Posterior cingulate gyrus (tissue), 11 donors: ENCODE results near the gene ERBB2.
A peak's percentile ranks its signal among the peaks of the same experiment; 100 is the strongest.
"Not testable (repeated sequence)": the region's sequence is repeated elsewhere in the genome, so short reads cannot be mapped to it uniquely, and the experiment has no call there.

Source experiments
- DNase-seq, 10 donors: peaks; one replicate each; pipeline versions ENCODE4 v3.0.0 to v3.0.0-alpha.2; 2020 to 2021; ENCODE audit warnings: mixed read lengths in 3 of 10
- intact Hi-C: fragments of 100-400 bp; cut with DNase I; formaldehyde crosslinking; loops from one replicate; pipeline ENCODE4 v1.15.1; 2023

ERBB2 gene

DNA sequence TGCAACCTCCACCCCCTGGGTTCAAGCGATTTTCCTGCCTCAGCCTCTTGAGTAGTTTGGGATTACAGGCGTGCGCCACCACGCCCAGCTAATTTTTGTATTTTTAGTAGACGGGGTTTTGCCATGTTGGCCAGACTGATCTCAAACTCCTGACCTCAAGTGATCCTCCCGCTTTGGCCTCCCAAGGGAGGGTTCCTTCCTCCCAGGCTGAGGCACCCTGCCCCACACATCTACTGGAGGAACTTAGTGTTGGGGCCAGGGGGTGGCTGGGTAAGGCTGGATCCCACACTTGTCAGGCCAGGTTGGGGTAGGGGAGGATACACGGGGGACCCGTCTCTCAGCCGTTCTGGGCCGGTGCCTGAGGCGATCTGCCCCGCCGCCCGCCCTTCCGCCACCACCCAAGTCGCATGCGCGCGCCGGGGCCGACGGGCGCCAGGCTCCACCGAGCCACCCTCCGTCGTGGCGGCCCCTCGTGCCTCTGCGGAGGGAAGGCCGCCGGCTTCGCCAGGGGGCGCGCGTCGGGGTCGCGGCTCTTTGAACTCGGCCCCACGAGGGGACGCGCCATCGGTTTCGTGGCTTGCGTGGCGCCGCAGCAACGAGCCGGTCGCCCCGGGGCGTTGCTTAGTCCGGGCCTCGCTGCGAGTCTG, 53.8 kb downstream of the ERBB2 start:
- intact Hi-C loops = loop anchor here (2.0 to 10.0 kb wide), 4 partner anchors 116 to 226 kb away; partner anchors contain the start of genes LRRC3C, ORMDL3 and STARD3
- peak in 6 of 10 donors; percentile 7 to 88 (median 56) for DNase-seq

DNA sequence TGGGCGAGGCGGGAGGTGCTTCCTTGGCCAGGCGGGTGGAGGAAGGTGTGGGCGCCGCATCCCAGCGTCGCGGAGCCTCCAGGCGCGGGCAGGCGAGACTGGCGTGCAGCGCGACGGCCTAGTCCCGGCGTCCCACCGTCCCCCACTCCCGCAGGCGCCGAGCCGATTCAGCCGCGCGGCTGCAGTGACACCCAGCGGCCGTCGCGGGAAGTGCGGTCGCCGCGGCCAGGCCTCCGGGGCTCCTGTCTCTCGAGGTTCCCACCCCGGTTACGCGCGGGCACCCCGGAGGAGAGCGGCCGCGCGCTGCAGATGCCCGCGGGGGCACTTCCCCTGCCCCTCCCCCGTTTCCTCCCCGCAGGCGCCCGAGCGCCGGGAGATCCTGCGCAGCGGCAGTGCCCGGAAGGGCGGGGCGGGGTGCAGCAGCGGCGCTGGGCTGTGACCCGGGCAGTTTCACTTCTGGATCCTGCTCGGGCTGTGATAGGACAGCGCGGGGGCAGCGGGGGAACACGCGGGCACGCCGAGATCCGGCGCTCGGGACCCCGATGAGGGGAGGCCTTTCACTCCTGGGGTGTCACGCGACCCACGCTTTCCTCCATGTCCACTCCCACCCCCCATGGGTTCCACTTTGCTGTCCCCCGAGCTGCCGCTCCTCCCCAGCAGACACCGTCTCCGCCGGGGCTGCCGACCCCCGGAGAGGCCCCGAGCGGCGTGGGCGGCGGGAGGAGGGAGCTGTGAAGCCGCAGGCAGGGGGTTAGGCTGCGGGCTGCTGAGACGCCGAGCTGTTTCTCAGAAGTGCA, 54.5 kb downstream of the ERBB2 start:
- intact Hi-C loops = loop anchor here (2.0 to 10.0 kb wide), 4 partner anchors 117 to 227 kb away; partner anchors contain the start of genes LRRC3C, ORMDL3 and STARD3
- DNase-seq = peak; percentile 73 to 98 (median 86)

DNA sequence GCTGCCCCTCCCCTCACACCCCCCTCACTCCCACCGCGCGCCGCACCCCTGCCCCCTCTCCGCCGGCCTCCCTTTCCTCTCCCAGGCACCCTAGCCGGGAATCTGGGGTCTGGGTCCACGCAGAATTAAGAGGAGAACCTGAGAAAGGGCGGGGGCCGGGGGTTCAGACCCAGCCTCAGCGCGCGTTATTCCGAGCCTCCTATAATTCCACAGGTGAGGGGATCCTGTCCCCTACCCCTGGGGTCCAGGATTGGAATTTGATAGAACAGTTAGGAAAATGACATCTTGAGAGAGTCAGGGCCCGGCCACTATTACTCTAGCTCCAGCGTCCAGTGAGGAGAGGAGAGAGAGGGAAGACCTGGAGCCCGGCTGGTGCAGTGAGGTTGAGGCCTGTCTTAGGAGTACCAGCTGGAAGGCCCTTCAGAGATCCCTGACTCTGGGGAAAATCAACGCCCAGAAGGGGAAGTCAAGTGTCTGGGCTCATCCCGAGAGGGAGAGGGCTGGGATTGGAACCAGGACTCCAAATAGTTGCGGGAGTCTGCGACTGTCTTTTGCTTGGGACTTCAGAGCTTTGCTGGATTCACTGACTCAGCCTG, 55.2 kb downstream of the ERBB2 start:
- peak in 1 of 10 donors; percentile 76 for DNase-seq
- intact Hi-C loops = loop anchor here (2.0 to 10.0 kb wide), 4 partner anchors 118 to 228 kb away; partner anchors contain the start of genes LRRC3C, ORMDL3 and STARD3

DNA sequence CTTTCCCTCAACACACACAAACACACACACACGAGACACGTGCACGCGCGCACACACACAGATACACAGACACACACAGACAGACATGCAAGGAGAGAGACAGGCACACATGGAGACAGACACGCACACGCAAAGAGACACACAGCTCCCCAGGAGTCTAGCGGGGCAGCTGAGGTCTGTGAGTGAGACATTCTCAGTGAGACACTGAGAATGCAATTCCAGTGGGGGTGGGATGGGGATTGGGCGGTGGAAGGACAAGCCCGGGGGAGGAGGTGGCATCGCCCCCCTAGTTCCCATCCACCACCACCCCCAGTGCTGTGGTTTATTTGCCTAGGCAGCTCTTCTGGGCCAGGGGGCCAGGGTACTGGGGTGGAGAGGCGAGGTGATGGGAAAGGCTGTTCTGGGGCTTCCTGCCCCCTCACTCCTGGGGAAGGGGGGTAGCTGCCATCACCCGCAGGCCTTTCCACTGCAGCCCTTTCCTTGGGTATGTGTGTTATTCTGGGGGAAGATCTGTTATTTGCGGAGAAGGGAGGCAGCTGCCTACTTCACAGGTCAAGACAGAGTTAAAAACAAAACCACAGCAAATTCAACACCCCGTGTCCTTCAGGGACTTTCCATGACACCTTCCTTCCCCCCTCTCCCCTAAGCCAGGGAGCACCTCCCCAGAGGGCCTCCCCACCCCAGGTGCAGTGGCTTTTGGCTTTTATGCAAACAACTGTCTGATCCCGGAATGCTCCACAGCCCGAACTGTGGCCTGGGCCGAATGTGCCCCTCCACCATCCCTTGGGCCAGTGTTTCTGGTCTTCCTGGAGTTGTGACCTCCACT, 55.9 kb downstream of the ERBB2 start:
- no peak for DNase-seq
- intact Hi-C loops = loop anchor here (2.0 to 10.0 kb wide), 2 partner anchors 133 to 169 kb away; partner anchors contain the start of genes LRRC3C and ORMDL3

DNA sequence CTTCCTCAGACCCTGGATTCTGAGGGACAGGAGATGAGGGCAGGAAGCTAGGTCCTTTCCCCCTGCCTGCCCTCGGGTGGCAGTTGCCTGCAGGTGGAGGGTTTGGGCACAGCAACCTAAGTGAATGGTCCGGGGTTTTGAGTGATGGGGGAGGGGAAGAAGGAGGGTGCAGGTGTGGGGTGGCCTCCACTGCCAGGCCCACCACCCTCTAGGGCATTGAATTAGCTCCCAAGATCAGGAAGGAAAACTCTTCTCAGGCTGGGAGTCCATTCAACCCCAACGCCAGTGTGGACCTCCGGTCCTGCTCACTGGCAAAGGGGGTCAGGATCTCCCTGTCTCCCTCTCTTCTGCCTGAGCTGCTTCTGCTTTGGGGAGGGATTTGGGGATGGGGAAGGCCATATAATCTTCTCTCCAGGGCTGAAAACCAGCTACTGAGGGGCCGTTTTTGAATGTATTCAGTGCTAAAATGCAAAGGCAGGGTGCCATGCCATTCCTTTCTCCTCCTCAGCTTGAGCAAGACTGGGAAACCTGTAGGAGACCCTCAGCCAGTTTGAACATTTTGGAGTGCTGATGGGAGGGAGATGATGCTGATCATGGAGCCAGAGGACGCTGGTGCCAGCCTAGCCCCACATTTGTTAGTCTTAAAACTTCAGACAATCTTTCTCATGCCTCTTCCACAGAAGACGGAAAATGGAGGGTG, 56.7 kb downstream of the ERBB2 start:
- intact Hi-C loops = loop anchor here (10.0 kb wide), 1 partner anchor 168 kb away; the partner anchor contains the start of genes LRRC3C and ORMDL3
- no peak for DNase-seq

DNA sequence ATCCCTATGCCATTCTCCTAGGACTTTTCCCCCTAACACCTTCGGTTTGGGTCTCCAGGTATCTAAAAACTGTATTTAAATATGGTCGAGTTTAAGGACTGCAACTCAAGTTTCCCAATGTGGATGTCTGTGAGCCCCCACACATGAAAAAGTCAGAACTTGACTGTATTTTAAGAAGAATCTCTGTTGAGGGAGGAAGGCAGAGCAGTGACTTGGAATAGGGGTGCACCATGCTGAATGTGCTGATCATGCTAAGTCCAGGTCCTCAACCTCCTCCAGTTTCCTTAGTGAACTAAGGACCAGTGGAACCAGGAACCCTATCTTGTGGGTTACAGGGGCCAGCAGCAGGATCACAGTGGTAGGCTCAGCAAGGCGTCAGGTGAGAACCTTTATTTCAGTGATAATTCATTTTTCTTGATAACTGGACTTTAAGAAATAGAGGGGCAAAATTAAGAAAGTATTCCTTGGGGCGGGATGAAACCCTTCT, 57.4 kb downstream of the ERBB2 start:
- no peak for DNase-seq
- intact Hi-C loops = loop anchor here (10.0 kb wide), 1 partner anchor 168 kb away; the partner anchor contains the start of genes LRRC3C and ORMDL3

DNA sequence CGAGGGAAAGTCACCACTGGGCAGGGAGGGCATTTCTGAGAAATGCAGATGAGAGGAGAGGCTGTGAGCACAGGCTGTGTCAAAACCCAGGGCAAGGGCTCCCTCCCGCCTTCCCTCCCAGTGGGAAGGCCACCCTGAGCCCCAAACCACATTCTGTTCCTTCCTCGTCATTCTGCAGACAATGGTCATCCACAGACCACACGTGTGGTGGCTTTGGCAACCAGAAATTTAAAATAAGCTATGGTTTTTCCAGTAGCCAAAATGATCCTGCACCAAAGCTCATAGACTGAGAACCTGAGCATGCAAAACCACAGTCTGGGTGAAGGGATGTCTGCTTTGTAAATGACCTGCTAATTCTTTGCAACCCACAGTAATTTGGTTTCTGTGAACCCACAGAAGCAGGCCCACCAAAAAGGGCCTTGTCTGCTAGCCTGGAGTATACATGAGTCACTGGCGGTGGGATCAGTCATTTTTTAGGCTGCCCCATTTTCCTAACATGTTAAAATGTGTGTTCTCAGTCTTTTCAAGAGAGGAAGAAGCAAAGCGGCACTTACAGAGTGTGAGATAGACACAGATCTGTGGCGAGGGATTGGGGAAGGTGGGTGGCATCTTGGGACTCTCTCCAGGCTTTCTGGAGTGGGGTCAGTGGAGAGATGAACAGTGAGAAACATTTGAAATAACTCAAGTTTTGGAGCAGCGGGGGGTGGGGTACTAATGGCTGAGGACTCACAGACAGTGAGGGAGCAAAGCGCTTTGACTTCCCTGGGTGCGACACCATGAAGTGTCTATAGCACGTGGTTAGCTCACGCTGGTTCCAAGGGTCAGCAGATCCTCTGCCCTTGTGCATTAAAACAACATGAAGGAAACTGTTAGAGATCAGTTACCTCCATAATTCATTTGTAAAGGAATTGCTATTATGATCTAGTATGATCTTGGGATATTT, 58.3 kb downstream of the ERBB2 start:
- intact Hi-C loops = loop anchor here (10.0 kb wide), 1 partner anchor 167 kb away; the partner anchor contains the start of genes LRRC3C and ORMDL3
- DNase-seq = no peak

DNA sequence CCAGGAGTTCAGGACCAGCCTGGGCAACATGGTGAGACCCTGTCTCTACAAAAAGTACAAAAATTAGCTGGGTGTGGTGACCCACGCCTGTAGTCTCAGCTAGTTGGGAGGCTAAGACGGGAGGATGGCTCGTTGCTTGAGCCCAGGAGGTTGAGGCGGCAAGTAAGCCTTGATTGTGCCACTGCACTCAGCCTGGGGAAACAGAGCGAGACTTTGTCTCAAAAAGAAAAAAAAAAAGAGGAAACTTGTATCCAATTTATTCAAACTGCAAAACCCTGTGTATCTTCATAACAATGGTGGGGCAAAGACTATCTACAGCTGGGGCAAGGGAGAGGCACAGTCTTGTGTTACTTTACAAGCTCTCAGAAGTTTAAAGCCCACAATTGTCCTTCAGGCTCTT, 59.3 kb downstream of the ERBB2 start:
- intact Hi-C loops = loop anchor here (10.0 kb wide), 1 partner anchor 166 kb away; the partner anchor contains the start of genes LRRC3C and ORMDL3

DNA sequence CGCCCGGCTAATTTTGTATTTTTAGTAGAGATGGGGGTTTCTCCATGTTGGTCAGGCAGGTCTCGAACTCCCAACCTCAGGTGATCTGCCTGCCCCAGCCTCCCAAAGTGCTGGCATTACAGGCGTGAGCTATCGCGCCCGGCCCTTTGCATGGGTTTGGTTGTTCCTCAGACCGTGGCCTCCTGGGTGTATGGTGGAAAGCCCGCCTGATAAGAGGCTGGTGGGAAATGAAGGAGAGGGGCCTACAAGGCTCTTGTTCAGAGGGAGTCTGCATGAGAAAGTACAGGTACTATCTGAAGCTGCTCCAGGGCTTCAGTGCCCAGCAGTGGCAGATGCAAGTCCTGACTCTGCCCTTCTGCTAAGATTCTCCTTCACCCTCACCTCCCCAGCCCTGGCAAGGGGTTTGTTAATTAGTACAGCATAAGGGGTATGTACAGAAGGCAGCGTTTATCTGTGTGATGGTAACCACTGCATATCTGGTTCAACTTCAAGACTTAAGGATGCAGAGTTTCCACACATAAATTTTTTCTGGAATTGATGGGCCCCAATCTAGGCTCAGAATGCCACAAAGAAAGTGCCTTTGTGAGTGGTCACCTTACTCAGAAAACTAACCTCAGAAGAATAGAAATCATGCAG, 62.1 kb downstream of the ERBB2 start:
- intact Hi-C loops = no loop called here
- peak in 1 of 10 donors; percentile 72 for DNase-seq

More for the DNA sequence above, 59.3 kb downstream of the ERBB2 start:
- no peak for DNase-seq

DNA sequence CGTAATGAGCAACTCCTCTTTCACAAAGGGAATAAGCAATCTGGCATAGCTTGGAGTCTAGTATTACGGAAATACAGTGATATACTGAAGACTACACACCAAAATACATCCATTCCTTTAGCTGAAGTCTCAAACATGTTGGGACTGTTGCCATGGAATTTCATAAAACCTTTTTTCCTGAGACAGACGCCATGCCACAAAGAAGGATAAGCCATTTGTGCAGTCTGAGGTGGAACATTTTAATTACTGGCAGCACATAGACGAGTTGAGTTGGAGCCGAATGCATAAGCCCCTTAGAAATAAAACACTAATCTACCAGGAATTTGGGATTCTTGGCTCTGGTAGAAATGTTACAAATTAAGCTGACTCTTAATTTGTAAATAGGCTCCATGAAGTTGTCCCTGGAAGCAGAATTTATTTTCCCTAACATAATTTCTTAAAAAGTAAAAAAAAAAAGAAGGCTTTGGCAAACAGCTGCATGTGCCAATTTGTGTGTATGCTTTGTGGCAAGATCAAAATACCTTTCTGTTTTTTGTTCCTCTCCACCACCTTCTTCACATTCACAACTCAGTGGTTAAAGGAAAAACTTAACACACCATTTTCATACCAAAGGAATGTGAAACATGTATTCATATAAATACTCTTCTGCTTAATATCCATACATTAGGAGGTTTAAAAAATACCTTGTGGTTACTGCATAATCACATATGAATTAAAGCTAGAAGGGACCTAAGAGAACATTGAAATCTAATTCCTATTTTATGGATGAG, 63.4 kb downstream of the ERBB2 start:
- intact Hi-C loops = no loop called here
- no peak for DNase-seq

DNA sequence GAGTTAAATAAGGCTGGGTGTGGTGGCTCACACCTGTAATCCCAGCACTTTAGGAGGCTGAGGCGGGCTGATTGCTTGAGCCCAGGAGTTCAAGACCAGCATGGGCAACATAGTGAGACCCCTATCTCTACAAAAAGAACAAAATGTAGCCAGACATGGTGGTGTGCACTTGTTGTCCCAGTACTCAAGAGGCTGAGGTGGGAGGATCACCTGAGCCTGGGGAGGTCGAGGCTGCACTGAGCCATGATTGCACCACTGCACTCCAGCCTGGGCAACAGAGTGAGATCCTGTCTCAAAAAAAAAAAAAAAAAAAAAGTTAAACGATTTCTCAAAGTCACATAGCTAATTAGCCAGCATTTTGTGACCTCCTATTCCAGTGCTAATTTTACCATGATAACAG, 64.3 kb downstream of the ERBB2 start:
- DNase-seq, intact Hi-C loops: not testable (repeated sequence)

DNA sequence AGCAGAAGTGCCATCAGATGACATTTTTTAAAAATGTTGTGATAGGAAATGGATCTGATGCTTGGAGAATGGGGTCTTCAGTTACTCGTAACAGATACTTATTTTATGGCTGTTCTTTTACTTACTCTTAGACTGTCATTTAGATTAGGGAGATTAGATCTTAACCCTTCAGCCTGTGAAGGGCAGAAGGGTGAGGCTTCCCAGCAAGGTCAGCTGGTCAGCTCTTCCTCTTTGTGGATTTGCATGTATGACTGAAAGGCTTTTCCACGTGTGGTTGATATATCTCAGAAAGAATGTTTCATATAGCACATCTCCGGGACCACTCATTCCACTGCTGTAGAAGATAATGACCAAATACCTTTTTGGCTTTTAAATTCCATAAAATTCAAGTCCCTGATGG, 65.3 kb downstream of the ERBB2 start:
- DNase-seq = no peak
- intact Hi-C loops = no loop called here

DNA sequence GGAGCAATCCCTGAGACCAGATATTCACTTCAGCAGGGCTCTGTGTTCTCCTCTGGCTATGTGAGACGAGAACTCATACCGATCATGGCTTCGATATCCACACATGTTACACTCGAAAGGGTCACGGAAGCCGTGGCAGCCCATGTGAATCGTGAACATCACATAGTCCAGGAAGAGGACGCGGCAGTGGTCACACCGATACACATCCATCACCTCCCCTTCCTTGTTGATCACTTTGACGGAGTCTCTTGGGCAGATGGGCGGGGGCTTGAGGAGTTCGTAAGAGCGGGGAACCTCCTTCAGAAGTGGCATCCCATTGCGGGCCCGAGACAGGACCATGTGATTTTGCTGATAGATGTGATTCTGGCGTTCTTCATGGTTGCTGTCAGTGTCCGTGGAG, 65.9 kb downstream of the ERBB2 start:
- intact Hi-C loops = no loop called here
- DNase-seq = no peak

DNA sequence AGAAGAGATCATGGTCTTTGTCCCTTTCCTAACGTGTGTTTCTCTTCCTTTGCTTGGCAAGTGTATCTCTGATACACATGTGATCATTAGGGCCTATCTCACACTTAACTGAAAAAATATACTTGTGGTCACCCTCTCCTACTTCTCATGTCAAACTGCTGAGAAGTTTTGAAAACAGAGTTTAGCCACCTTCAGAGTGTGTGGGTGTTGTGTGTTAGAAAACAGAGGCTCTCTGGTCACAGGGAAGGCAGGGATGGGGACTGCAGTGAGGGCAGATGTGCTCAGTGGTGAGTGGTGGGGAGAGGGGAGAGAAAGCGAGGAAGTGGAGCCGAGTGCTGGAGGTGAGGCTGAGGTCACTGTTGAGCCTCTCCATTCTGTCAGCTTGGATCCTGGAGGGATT, 67.3 kb downstream of the ERBB2 start:
- intact Hi-C loops = no loop called here
- no peak for DNase-seq

DNA sequence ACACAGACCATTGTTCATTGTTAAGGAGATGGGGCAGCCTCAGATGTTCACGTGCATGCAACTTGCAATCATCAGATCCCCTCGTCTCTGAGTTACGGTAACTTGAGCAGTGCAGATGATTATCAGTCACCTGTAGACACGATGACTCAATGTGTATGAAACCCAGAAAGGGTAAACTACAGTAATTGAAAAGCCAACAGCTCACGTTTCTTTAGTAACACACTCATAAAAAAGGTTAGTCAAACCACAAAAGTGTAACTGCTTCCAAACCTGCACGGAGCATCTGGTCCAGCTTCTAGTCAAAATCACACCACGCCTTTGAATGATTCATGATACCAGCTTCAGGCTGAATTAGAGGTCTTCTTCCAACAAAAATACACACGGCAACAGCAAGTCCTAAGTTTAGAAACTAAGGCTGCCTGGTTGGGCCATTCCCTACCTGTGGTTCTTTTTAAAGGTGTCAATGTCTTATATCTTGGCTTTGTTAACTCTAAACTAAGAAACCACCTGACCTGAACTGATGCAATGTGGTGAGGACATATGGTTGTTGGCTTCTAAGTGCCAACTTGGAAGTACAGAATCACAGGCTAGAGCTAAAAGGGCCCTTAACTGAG, 70.2 kb downstream of the ERBB2 start:
- intact Hi-C loops = no loop called here

DNA sequence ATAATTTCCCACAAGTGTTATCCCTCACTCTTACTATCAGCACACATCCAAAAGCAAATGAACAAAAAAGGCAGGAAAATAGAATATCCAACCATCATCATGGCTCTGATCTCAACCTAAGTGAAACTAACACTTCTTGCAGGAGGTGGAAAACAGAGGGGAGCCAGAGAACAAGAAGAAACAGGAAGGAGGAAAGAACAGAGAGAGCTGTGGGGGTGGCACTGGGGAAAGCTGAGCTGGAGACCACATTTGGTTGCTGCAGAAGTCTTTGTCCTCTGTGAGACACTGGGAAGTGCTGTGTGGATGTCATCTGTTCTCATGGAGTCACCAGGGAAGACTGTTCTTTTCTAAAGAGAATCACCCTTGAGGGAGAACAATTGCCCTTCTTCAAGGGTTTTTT, 72.6 kb downstream of the ERBB2 start:
- intact Hi-C loops = no loop called here
- peak in 4 of 10 donors; percentile 22 to 89 (median 38) for DNase-seq

More for the DNA sequence above, 70.2 kb downstream of the ERBB2 start:
- DNase-seq = peak in 3 of 10 donors; percentile 12 to 24 (median 18)
